ENCODE results near the gene MESP2.

DNA sequence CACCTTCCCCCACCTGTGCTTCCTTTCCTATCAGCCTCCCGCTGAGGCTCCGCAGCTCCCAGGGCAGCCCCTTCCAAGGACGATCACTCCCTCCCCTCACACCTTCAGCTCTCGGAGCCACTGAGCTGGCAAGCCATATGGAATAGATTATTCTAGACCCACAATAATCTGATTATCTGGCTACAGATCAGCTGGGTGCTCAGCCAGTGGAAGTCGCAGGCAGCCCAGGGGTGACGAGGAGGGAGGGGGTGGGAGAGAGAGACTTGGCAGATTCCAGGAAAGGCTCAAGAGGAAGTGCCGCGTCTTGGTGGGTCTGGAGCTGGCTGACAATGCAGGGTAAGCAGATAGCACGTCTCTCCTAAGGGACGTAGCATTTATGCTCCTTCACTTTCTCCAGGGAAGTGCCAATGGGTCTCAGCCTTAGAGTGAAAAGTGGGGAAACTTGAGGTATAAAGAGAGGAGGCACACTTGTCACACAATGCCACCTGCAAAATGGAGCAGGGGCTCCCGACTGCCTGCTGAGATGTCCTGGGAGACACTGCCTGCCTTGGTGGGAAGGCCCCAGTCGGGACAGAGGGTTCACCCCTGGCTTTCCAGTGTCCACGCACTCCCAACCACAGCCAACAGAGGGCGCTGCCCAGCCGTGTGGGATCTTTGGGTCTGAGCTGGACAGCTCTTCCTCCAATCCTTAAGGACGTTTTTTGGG lies 15.7 kb upstream of the MESP2 start:
- TF ChIP-seq, protein P1, sequence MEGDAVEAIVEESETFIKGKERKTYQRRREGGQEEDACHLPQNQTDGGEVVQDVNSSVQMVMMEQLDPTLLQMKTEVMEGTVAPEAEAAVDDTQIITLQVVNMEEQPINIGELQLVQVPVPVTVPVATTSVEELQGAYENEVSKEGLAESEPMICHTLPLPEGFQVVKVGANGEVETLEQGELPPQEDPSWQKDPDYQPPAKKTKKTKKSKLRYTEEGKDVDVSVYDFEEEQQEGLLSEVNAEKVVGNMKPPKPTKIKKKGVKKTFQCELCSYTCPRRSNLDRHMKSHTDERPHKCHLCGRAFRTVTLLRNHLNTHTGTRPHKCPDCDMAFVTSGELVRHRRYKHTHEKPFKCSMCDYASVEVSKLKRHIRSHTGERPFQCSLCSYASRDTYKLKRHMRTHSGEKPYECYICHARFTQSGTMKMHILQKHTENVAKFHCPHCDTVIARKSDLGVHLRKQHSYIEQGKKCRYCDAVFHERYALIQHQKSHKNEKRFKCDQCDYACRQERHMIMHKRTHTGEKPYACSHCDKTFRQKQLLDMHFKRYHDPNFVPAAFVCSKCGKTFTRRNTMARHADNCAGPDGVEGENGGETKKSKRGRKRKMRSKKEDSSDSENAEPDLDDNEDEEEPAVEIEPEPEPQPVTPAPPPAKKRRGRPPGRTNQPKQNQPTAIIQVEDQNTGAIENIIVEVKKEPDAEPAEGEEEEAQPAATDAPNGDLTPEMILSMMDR (IDR thresholded peaks at IDR 0.05): peak; percentile 80 to 92 (median 85)
- TF ChIP-seq POLR2A (IDR thresholded peaks at IDR 0.05): no peak
